ENCODE data around the gene POLE.

POLE gene

GRCh38 chr12:132619071-132619385 lies 68.1 kb downstream of the POLE start:
- TF ChIP-seq HIC1 (tag by site-specific recombination; IDR thresholded peaks at IDR 0.05), result no peak
- Histone ChIP-seq H3K9me3 (ENCODE audit: control insufficient read depth, insufficient read depth, low read depth, low read length) (no peaks in the 10 kb centered on the region), H3K4me1 (ENCODE audit: control insufficient read depth, insufficient read depth, low read length) (no peaks in the 10 kb centered on the region), H3K36me3 (ENCODE audit: control insufficient read depth in 2 of 2, insufficient read depth in 1 of 2, low read length in 2 of 2) (peaks cover 0 to 15% of the 10 kb centered on the region in 2 experiments; a peak in 1 of 3 replicates), H3K27ac (ENCODE audit: extremely low read depth, low read depth, low read length) (no peak overlapping the region), H3K4me3 (ENCODE audit: low read depth, low read length) (no peak overlapping the region)
- ChIA-PET CTCF (interaction anchor here (1.2 kb wide), 1 partner anchor 20 kb away, joined by 3 read pairs; no protein-coding TSS in a partner anchor), POLR2A (interaction anchor here (1.4 kb wide), 1 partner anchor 10 kb away, joined by 5 read pairs; no protein-coding TSS in a partner anchor)

GRCh38 chr12:132618683-132619043 lies 68.5 kb downstream of the POLE start, which contains the start of gene P2RX2:
P2RX2 (plus strand) TSS chr12:132618776; CDS start chr12:132618817, 41 bp downstream.
- Histone ChIP-seq H3K9me3 (ENCODE audit: control insufficient read depth, insufficient read depth, low read depth, low read length) (no peaks in the 10 kb centered on the region), H3K4me3 (ENCODE audit: low read depth, low read length) (no peak within 1 kb of the TSS), H3K4me1 (ENCODE audit: control insufficient read depth, insufficient read depth, low read length) (no peaks in the 10 kb centered on the region), H3K27ac (ENCODE audit: extremely low read depth, low read depth, low read length) (no peak within 1 kb of the TSS), H3K36me3 (ENCODE audit: control insufficient read depth in 2 of 2, insufficient read depth in 1 of 2, low read length in 2 of 2) (peaks cover 0 to 12% of the 10 kb centered on the region in 2 experiments; a peak in 1 of 3 replicates)
- TF ChIP-seq ZNF23 (tag by site-specific recombination; IDR thresholded peaks at IDR 0.05; ENCODE audit: borderline replicate concordance), result no peak
- TF ChIP-seq KLF16 (tag by site-specific recombination; IDR thresholded peaks at IDR 0.05), result no peak
- no peak for TF ChIP-seq ELK4 (IDR thresholded peaks at IDR 0.05; ENCODE audit: borderline replicate concordance, low read depth, low read length)
- TF ChIP-seq ZBTB11 (tag by site-specific recombination; conservative IDR thresholded peaks at IDR 0.05; ENCODE audit: low read depth), result no peak
- TF ChIP-seq GFI1B (tag by site-specific recombination; IDR thresholded peaks at IDR 0.05), result no peak
- no peak for TF ChIP-seq KLF10 (tag by site-specific recombination; IDR thresholded peaks at IDR 0.05)
- TF ChIP-seq ZFP69B (tag by site-specific recombination; IDR thresholded peaks at IDR 0.05), result no peak
- ChIA-PET POLR2A (interaction anchor here (1.4 kb wide), 1 partner anchor 10 kb away, joined by 5 read pairs; no protein-coding TSS in a partner anchor), CTCF (interaction anchor here (1.2 to 6.4 kb wide), 2 partner anchors 20 to 204 kb away, joined by 3 to 68 read pairs; no protein-coding TSS in a partner anchor)

- H3K36me3 ChIP-seq (ENCODE audit: control insufficient read depth in 2 of 2, insufficient read depth in 1 of 2, low read length in 2 of 2), result peaks cover 0 to 6% of the 10 kb centered on the region in 2 experiments; a peak in 1 of 3 replicates
- H3K4me1 ChIP-seq (ENCODE audit: control insufficient read depth, insufficient read depth, low read length), result no peaks in the 10 kb centered on the region
- no peak overlapping the region for H3K27ac ChIP-seq (ENCODE audit: extremely low read depth, low read depth, low read length)
- no peaks in the 10 kb centered on the region for H3K9me3 ChIP-seq (ENCODE audit: control insufficient read depth, insufficient read depth, low read depth, low read length)
- H3K4me3 ChIP-seq (ENCODE audit: low read depth, low read length), result no peak overlapping the region
- POLR2A ChIA-PET, result no interaction called here
- CTCF ChIA-PET, result interaction anchor here (1.2 to 6.4 kb wide), 2 partner anchors 21 to 203 kb away, joined by 3 to 68 read pairs; no protein-coding TSS in a partner anchor
- TF ChIP-seq KLF17 (tag by site-specific recombination; IDR thresholded peaks at IDR 0.05) (0 out of 2 replicates have a peak, but pooled peaks have one; percentile 45), ZNF24 (tag by site-specific recombination; IDR thresholded peaks at IDR 0.05) (0 out of 2 replicates have a peak, but pooled peaks have one; percentile 37), ZNF2 (tag by site-specific recombination; IDR thresholded peaks at IDR 0.05) (no peak), ZNF211 (tag by site-specific recombination; IDR thresholded peaks at IDR 0.05; ENCODE audit: low read depth) (no peak), ZNF639 (tag by site-specific recombination; IDR thresholded peaks at IDR 0.05) (0 out of 2 replicates have a peak, but pooled peaks have one; percentile 27), ZNF561 (tag by site-specific recombination; IDR thresholded peaks at IDR 0.05; ENCODE audit: borderline replicate concordance) (peak; percentile 57; the same call in 1 of the 2 replicates), ZBTB10 (tag by site-specific recombination; IDR thresholded peaks at IDR 0.05) (no peak; the same call in 1 of the 2 replicates), IKZF3 (tag by site-specific recombination; IDR thresholded peaks at IDR 0.05) (peak; percentile 76)
Measured at GRCh38 chr12:132617822-132618682, 69.1 kb downstream of the POLE start.

Measured in HEK293 (cell line).